Ishikawa (cell line): Measurements from ENCODE around the gene PCSK1.

Experiments used
- EP300 ChIP-seq: IDR thresholded peaks from 2 replicates; pipeline ENCODE4 v1.6.1; 2012; ENCODE audit warnings: borderline replicate concordance
- TCF12 ChIP-seq: IDR thresholded peaks from 2 replicates; pipeline ENCODE4 v1.6.1; 2012; ENCODE audit warnings: low read depth

DNA sequence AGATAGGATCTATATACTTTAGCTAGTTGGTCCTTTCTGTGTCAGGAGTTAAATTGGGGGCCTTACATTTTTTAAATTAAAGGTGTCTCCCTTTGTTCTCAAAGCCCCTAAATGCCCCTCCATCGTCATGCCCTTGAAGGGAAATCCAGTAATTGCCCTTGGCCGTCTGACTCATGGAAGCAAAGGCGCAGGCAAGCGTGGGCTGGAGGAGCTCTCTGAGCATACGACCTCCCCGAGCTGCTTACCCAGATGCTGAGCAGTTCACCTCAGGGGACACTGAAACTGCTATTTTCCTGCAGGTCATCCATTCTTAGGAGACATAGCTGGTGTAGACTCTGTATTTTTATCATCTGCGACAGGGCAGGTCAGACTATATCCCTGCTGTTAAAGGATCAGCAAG, 23.0 kb downstream of the PCSK1 start:
- TF ChIP-seq TCF12 = no peak
- no peak for TF ChIP-seq EP300
